Hepatocyte (in vitro differentiated cells): ENCODE data around the gene NKX2-1. TPM values are rescaled to one million over a fixed set of nuclear protein-coding genes. Genes with fewer than 3 reads are reported as not detected.

Experiments
- DNase-seq: peaks from one replicate; pipeline ENCODE4 v3.0.0-alpha.2; 2016; ENCODE audit warnings: low spot score
- H2AFZ ChIP-seq: fragments of 200-600 bp; sonication (generic); 2 replicates; pipeline ENCODE4 v1.6.0; 2016; ENCODE audit warnings: antibody characterized with exemption, mild to moderate bottlenecking
- H3K27ac ChIP-seq: fragments of 200-600 bp; sonication (generic); 2 replicates; pipeline ENCODE4 v1.5.1; 2016; ENCODE audit warnings: mild to moderate bottlenecking
- H3K27me3 ChIP-seq: fragments of 200-600 bp; sonication (generic); 2 replicates; pipeline ENCODE4 v1.6.1; 2016
- H3K36me3 ChIP-seq: fragments of 200-600 bp; sonication (generic); replicated peaks from 2 replicates; pipeline ENCODE4 v1.5.1; 2016; ENCODE audit warnings: low read depth; ENCODE audit not compliant: insufficient read depth
- H3K4me1 ChIP-seq: fragments of 200-600 bp; sonication (generic); 2 replicates; pipeline ENCODE4 v1.5.1; 2016; ENCODE audit warnings: mild to moderate bottlenecking, moderate library complexity; ENCODE audit not compliant: insufficient read depth
- H3K4me2 ChIP-seq: fragments of 200-600 bp; sonication (generic); 2 replicates; pipeline ENCODE4 v1.6.0; 2016
- H3K4me3 ChIP-seq: fragments of 200-600 bp; sonication (generic); 2 replicates; pipeline ENCODE4 v1.5.1; 2016; ENCODE audit warnings: mild to moderate bottlenecking
- H3K79me2 ChIP-seq: fragments of 200-600 bp; sonication (generic); 2 replicates; pipeline ENCODE4 v1.6.0; 2017; ENCODE audit warnings: mild to moderate bottlenecking
- H3K9me2 ChIP-seq: fragments of 200-600 bp; sonication (generic); replicated peaks from 2 replicates; pipeline ENCODE4 v1.6.0; 2017; ENCODE audit warnings: mild to moderate bottlenecking; ENCODE audit not compliant: insufficient read depth
- H3K9me3 ChIP-seq: fragments of 200-600 bp; sonication (generic); 2 replicates; pipeline ENCODE4 v1.5.1; 2016; ENCODE audit warnings: low read depth, mild to moderate bottlenecking
- H4K20me1 ChIP-seq: fragments of 200-600 bp; sonication (generic); 2 replicates; pipeline ENCODE4 v1.6.0; 2016; ENCODE audit warnings: mild to moderate bottlenecking; ENCODE audit not compliant: insufficient read depth, poor library complexity, severe bottlenecking
- EZH2 ChIP-seq: fragments of 200-600 bp; sonication (generic); IDR thresholded peaks from 2 replicates; pipeline ENCODE4 v1.6.1; 2016; ENCODE audit warnings: antibody characterized with exemption, mild to moderate bottlenecking, borderline replicate concordance
- EZH2phosphoT487 ChIP-seq: fragments of 200-600 bp; sonication (generic); IDR thresholded peaks from one replicate; pipeline ENCODE4 v1.6.1; 2018; ENCODE audit warnings: antibody characterized with exemption, mild to moderate bottlenecking, low read depth, moderate library complexity; ENCODE audit not compliant: unreplicated experiment, severe bottlenecking
- WGBS: methylation state at CpG from one replicate; pipeline ENCODE4 v1.1.6; 2016; ENCODE audit warnings: low lambda C conversion rate; ENCODE audit errors: missing lambda C conversion rate; 5-methylcytosine and 5-hydroxymethylcytosine counted together
- polyA plus RNA-seq: library from polyadenylated mRNA; unstranded; fragments of >200 nt; fragmentation: Nextera tagmentation; extraction: Ambion mirVana; gene quantifications from 2 replicates; pipeline ENCODE4 v1.2.1, GENCODE V29; 2016
- total RNA-seq: library from RNA; depleted of rRNA; stranded (reverse); fragments of >200 nt; gene quantifications from 2 replicates; pipeline ENCODE4 v1.2.3, GENCODE V29; 2014
- TF ChIP-seq, protein P1 (sequence below): fragments of 200-600 bp; sonication (generic); IDR thresholded peaks from 2 replicates; pipeline ENCODE4 v1.5.1; 2016; ENCODE audit warnings: antibody characterized with exemption, mild to moderate bottlenecking; ENCODE audit not compliant: poor library complexity

NKX2-1 gene
- total and polyA plus RNA-seq, 2 experiments from 2014 or later, result 2.2 to 2.7 TPM

DNA sequence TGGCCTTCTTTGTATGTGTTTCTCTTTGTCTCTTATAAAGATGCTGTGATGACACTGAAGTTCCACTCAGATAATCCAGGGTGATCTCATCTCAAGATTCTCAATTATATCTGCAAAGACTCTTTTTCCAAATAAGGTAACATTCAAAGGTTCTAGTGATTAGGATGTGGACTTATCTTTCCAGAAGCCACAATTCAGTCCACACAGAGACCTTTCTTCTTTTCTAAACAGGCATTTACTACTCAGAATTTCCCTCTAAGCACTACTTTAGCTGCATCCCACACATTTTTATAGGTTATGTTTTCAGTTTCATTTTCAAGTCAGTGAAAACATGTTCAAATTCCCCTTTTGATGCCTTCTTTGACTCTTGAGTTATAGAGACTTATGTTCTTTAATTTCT, 9.0 kb upstream of the NKX2-1 start:
- Histone ChIP-seq H3K27me3 (peaks cover 87% of the 10 kb centered on the region), H3K4me2 (no peak overlapping the region)

DNA sequence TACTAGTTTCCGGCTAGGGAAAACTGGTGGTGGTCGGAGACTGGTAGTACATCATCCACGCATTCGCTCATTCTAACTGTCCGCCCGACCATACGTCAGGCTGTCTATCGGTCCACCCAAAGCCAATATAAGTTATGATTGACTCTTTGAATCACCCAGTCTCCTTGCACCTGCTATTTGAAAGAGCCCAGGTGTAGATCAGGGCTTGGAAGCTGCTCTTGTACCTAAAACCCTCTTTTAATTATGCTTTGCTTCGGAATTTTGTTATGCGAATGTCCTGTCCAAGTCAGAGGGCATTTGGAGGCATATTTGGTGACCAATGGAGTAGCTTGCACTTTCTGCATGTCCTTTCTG, 5.7 kb upstream of the NKX2-1 start:
- Histone ChIP-seq H3K4me3 (no peak overlapping the region), H3K27ac (no peak overlapping the region), H4K20me1 (no peaks in the 10 kb centered on the region), H3K79me2 (no peaks in the 10 kb centered on the region), H3K9me3 (no peaks in the 10 kb centered on the region), H3K36me3 (no peaks in the 10 kb centered on the region), H3K9me2 (no peaks in the 10 kb centered on the region), H3K27me3 (peaks cover 100% of the 10 kb centered on the region), H2AFZ (peak overlapping the region; percentile 45), H3K4me1 (peaks cover 5% of the 10 kb centered on the region), H3K4me2 (peak overlapping the region; percentile 66)
- WGBS, result 18% methylated on average over 10 of the region's 10 CpGs
- DNase-seq, result no peak
- no peak for TF ChIP-seq EZH2phosphoT487
- TF ChIP-seq, protein P1, sequence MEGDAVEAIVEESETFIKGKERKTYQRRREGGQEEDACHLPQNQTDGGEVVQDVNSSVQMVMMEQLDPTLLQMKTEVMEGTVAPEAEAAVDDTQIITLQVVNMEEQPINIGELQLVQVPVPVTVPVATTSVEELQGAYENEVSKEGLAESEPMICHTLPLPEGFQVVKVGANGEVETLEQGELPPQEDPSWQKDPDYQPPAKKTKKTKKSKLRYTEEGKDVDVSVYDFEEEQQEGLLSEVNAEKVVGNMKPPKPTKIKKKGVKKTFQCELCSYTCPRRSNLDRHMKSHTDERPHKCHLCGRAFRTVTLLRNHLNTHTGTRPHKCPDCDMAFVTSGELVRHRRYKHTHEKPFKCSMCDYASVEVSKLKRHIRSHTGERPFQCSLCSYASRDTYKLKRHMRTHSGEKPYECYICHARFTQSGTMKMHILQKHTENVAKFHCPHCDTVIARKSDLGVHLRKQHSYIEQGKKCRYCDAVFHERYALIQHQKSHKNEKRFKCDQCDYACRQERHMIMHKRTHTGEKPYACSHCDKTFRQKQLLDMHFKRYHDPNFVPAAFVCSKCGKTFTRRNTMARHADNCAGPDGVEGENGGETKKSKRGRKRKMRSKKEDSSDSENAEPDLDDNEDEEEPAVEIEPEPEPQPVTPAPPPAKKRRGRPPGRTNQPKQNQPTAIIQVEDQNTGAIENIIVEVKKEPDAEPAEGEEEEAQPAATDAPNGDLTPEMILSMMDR, result no peak
- no peak for TF ChIP-seq EZH2

More for the DNA sequence above, 9.0 kb upstream of the NKX2-1 start:
- Histone ChIP-seq H3K27ac (no peak overlapping the region), H4K20me1 (no peaks in the 10 kb centered on the region), H3K36me3 (no peaks in the 10 kb centered on the region), H3K9me3 (no peaks in the 10 kb centered on the region), H3K9me2 (no peaks in the 10 kb centered on the region), H3K79me2 (no peaks in the 10 kb centered on the region), H3K4me3 (no peak overlapping the region), H3K4me1 (no peaks in the 10 kb centered on the region), H2AFZ (no peak overlapping the region)
- TF ChIP-seq EZH2phosphoT487 (no peak), EZH2 (no peak)
- TF ChIP-seq, protein P1, result no peak
- DNase-seq, result no peak

- WGBS, result 5% methylated on average over 49 of the region's 54 CpGs
- Histone ChIP-seq H3K27me3 (peaks cover 100% of the 10 kb centered on the region), H3K27ac (no peak overlapping the region), H3K4me2 (peak overlapping the region; percentile 66), H3K4me3 (no peak overlapping the region), H3K4me1 (peaks cover 10% of the 10 kb centered on the region), H3K9me2 (no peaks in the 10 kb centered on the region), H3K36me3 (no peaks in the 10 kb centered on the region), H3K9me3 (no peaks in the 10 kb centered on the region), H2AFZ (peak overlapping the region; percentile 45), H3K79me2 (no peaks in the 10 kb centered on the region), H4K20me1 (no peaks in the 10 kb centered on the region)
- DNase-seq, result peak; percentile 71
- TF ChIP-seq EZH2phosphoT487, result peak; percentile 33
- TF ChIP-seq, protein P1, result peak; percentile 58
- no peak for TF ChIP-seq EZH2
Observed at GRCh38 chr14:36524874-36525745, 5.1 kb upstream of the NKX2-1 start.
